ENCODE measurements around the gene ACTN1.
A peak's percentile ranks its signal among the peaks of the same experiment; 100 is the strongest.

The ACTN1 gene

DNA sequence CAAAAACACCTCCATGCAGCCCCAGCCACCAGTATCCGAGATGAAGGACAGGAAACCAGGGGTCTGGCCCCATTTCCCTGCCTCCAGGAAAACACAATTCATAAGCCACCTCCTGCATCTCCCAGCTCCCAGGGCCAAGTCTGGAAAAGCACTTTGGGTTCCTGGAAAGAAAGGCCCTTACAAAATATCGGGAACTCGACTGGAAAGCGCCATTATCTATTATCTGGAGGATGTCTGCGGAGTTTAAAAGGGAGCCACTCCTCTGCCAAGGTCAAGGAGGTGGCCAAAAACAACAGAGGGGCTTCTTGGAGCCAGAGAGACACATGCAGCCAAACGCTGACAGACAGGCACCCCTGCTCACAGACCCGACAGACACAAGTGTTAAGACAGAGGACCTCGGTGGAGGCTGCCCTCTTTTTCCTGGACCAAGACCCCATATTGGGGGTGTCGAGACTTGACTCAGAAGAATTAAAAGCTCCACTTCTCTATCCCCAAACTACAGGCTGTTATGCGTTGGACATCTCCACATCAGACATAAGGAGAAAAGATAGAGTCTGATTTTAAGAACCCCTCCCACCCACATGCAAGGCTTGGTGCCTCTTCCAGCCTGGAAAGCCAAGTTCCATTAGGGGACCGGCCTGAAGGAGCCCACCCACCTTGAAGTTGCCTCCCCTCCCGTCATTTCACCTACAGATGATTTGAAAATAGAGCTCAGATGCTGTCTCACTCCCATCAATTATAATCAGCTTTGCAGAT lies 9.6 kb downstream of the ACTN1 start:
- no peak for DNase-seq (ENCODE audit: low spot score)

DNA sequence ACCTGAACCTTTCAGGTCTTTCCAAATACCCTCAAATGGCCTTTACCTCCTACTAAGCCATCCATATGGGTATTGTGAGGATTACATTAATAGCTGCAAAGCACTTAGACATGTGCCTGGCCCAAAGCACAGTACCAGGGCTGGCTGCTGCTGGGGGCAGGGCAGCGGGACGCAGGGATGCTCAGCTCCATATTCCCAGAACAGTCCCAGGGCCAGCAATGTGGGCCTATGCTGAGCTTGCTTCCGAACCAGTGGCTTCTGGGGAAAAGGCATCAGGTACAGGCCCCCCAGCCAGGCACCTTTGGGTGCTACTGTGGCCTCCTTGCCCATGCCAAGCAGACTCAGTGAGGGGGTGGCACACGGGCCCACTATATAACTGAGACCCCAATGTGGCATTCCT lies 10.4 kb downstream of the ACTN1 start:
- no peak for DNase-seq (ENCODE audit: low spot score)

DNA sequence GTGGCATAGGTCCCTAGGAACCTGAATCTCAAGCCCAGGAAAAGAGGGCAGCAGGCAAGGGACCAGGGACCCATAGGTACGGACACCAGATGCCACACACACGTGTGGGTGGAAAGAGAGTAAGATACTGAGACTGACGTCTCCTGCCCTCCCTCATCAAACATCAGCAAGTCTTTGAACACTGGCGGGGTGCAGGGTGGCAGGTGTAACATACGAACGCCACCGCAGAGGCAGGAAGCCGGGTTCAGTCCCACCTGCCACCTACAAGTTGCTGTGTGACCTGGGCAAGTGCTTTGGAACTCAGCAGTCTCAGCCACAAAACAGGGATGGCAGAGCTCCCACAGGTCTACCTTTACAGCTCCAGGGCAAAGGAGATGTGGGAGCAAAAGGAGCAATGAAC lies 11.1 kb downstream of the ACTN1 start:
- DNase-seq (ENCODE audit: low spot score), result no peak

DNA sequence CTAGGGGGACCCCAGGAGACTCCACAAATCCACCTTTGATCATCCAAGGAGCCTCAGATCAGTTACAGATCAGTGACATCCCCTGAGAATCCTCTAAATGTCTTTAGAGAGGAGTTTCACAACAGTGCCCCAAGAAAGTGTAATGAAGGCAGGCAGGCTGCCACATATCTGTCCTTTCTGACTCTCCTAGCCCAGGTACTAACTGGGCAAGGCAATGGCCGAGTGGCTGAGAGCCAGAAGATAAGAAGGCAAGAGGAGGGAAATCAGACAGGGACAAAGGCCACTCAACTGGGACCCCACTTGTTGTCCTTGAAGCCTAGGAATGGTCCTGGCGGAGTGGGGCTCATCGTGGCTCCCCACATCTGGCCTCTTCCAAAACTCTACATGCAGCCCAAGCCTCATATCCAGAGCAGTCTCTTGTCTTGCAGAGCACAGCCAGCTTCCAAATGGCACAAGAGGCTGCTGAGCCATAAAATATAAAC lies 11.6 kb downstream of the ACTN1 start:
- DNase-seq (ENCODE audit: low spot score), result no peak

DNA sequence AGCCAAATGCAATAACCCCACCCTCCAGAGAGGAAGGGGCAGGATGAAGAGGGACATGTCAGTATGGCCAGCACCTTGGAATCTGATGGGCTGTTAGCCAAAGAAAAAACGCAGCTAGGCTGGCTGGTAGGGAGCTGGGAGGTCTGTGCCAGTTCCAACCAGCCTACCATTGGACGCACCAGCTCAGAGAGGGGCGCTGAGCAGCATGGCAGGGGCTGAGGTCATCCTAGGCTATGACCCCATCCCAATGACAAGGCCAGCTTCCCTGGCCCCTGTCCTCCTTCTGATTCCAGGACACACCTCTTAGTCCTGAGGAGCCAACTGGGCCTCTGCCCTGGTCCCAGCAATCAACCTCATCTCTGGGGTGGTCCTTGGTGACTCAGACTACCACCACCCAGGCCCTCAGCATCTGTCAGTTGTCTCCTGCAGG lies 12.2 kb downstream of the ACTN1 start:
- no peak for DNase-seq (ENCODE audit: low spot score)

DNA sequence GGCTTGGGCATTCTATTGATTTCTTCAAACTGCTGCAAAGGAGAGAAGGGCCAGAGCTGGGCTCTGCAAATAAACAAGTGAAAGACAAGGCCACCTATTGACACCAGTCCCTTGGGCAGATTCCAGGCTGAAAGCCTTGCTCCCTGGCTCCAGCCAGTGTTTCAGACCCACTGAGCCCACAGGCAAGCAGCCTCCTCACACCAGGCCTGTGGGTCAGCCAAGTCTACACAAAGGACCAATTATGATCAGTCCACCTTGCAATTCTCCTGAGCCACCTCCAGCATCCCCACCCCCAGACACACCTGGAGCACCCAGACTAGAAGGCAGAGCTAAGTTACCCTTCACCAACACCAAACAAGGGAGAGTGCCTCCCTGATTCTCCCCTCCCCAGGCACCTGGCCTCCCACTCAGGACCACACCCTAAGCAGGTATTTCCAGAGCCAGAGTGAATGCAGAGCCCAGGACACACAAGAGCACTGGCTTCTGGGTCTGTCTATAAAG lies 13.8 kb downstream of the ACTN1 start:
- no peak for DNase-seq (ENCODE audit: low spot score)

DNA sequence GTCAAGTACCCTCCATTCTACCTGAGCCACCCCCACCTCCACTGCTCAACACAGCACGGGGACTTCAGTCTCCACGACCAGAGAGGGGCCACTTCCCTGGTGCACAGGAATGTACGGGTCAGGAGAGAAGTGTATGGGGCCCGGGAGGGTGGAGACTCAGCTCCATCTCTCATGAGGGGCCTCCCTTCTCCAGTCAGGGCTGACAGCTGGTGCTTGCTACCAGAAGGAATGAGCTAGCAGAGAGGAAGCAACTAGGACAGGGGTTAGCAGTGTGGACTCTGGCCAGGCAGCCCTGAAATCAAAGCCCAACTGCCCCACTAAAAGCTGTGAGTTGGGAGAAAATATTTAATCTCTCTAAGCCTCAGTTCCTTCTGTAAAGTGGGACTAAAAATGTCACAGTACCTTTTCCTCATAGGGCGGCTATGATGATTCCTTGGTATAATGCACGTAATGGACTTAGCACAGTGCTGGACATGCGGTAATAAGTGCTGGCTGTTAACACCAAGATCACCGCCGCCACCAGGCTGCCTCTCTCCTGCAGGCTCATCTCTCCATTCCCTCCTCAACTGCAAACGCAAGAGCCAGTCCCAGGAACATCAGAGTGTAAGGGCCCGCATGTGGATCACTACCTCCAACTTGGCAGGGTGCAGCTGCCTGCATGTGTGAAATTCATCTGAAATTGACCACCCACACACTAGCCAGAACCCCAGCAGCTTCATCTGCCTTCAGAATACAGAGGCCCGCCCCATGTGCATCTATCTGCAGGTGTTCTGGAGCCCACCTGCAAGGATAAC lies 14.6 kb downstream of the ACTN1 start:
- no peak for DNase-seq (ENCODE audit: low spot score)

DNA sequence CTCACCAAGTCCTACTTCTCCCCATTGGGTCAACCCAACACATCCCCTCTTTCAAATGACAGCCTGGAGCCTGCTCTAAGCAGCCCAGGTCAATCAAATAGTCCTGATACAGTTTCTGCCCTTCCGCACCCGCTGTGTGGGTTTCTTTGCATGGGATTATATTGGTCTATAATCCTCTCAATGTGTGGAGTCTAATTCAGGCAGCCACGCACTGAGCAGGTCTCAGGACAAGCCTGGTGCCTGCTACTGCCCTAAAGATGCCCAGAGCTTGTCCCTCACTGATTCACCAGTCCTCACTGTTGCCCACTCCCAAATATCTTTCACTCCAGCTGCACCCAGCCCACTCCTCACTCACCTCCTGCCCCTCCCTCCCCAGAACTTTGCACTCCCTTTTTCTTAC lies 16.4 kb downstream of the ACTN1 start:
- DNase-seq (ENCODE audit: low spot score), result no peak

DNA sequence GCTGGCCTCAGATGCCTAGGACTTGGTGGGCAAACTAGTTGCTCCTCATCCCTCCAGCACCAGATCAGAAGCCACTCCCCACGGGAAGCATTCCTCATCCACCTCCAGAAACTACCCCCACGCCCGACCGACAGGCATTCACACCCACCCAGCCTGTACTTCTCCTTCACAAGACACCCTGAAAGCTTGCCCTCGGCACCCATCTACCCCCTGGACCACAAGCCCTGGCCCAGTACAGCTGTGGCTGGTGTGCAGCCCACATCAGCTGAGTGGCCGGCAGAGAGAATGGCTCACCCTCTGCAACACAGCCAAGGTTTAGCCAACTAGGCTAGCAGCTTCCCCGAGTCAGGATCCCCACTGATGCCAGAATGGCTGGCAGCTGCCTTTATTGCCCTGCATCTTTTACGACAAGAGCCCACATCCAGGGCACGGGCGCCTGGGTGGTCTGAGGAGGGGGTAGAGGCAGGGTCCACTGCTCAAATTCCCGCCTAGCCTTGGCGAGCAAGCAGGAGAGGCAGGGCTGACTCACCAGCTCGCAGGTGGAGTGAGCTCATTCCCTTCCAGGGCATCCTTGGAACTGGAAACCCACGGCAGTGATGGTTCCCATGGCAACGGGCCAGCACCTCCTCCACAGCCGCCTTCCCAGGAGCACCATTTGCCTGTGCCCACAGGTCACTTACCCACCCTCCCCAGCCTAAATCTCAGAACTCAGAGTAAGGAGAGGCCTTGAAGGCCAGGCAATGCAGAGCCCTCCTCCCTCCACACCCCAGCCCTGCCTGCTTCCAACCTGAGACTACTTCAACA lies 17.1 kb downstream of the ACTN1 start:
- peak; percentile 53 for DNase-seq (ENCODE audit: low spot score)

DNA sequence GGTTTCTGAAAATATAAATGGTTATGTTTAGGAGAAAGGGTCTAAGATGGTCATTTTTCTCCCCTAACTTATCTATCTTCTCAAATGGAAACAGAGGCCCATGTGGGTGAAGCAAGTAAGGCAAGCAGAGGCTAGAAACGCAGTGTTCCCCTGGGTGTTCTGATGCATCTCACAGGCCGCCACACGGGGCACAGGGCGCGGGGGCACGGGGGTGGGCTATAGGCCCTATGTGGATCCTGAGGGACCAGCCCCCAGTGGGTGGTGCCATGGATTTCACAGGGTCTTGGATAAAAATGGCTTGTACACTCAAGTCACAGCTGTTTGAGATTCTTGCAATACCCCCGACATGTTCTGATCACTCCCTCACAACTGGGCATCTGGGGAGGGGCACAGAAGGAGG lies 17.7 kb downstream of the ACTN1 start:
- no peak for DNase-seq (ENCODE audit: low spot score)

DNA sequence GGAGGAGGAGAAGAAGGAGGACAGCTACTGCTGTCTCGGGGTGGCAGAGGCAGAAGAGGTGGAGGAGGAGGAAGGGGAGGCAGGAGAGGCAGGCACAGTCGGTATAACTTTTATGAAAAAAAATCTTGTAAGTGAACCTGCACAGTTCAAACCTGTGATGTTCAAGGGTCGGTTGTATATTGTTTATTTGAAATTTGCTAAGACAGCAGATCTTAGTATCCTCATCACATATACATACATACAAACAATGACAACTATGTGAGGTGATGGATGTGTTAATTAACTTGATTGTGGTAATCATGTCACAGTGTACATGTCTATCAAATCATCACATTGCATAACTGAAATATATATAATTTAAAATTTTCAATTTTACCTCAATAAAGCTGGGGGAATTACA lies 19.0 kb downstream of the ACTN1 start:
- DNase-seq (ENCODE audit: low spot score), result no peak

DNA sequence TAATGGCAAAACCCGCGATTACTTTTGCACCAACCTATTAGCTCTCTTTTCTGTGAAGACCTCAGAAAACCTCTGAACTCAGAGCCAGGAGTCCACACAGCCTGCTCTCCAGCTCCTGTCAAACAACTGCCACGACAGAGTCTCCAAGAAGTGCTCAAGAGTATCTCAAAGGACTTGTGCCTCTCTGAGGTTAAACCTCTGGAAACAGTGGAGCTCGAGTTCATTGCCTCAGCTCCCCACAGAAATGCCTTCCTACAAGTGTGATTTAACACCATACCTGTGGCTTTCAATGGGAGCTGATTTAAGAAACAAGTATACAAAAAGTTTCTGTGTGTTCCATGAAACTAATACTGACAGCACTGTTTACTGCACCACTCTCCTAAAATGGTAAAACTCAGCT lies 20.1 kb downstream of the ACTN1 start:
- DNase-seq (ENCODE audit: low spot score), result no peak

DNA sequence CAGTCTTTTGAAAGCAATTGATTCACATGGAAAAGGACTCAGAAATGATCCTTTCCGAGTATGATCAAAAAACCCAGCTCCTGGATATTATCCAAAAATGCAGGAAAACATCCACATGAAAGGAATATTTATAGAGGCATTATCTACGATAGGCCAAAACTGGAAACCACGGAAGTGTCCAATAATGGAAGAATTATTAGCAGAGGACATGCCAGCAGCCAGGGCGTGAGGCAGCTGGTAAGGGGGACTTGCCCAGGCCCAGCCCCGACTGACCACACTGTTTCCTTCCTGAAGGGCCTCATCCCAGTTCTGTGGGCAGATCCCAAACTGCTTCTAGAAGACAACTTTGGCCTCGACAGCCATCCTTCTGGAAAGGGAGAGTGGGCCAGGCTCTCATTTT lies 20.5 kb downstream of the ACTN1 start:
- no peak for DNase-seq (ENCODE audit: low spot score)

DNA sequence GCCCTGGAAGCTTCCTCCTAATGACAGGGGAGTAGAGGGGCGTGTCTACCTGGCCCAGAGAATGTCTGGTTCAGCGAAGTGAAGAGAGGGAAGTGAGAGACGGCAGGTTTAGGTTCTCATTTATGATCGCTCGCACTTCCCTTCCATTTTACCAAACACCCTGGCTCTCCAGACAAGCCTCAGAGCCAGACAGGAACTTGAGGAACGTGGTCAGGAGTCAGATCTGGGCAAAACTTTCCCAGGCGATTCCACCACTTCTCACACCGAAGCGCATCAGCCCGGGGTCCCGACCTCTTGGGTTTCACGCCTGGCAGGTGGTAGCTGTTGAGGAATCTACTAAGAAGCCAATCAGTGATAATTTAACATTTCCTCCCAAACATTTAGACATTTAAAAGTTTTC lies 21.3 kb downstream of the ACTN1 start:
- DNase-seq (ENCODE audit: low spot score), result no peak

DNA sequence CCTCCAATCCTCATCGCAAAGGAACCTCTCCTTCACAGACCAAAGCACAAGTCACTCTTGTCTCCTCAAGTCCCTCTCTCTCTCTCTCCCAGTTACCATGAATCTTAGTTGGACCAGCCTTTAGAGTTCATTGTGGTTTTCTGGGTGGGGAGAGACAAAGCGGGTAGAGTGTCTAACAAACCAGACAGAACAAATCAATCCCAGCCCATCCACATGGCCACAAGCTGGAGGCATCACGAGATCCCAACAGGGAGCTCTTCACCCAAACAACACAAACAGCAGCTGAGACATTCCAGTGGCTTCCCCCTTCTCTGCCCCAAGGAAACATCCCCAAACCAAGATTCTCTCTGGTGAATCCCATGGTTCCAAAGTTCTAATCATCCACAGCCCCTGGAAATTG lies 22.4 kb downstream of the ACTN1 start:
- DNase-seq (ENCODE audit: low spot score), result no peak

DNA sequence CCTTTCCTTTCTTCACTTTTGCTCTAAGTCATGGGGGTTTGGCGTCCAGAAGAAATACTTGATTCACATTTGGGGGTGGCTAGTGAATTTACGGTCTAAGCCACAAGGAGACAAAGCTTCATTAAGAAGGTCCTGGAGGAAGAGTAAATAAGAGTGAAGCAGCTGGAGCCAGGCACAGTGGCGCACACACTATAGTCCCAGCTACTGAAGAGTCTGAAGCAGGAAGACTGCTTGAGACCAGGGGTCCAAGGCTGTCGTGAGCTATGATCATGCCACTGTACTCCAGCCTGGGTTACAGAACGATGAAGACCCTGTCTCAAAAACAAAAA lies 23.3 kb downstream of the ACTN1 start:
- no peak for DNase-seq (ENCODE audit: low spot score)

DNA sequence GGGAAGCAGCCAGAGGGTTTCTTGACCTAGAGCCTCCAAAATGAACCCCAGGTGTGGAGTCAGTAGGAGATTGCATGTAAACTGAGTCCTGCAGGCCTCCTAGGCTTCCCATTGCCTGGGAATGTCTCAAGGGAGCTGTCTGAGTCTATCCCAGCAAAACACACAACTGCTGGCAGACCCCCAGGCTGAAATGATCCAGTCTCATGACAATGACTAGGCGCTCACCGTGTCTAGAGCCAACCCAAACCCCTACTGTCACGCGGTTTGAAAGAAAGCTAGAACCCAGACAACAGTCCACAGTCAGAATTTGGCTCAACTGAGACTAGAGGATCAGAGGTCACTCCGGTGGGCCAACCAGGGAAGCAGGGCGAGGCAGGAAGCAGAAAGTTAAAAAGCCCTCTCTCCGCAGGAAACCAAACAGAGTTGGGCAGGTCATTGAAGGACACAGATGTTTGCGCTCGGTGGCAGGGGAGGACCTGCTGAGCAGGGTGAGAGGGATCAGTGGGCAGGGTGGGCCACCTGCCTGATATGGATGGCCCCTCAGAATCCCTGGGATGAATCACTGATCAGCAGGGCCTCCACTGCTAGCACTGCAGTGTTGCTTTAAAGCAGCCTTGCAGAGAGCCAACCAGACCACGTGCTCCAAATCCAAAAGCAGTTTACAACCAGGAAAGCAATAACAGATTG lies 23.8 kb downstream of the ACTN1 start:
- DNase-seq (ENCODE audit: low spot score), result peak; percentile 60

DNA sequence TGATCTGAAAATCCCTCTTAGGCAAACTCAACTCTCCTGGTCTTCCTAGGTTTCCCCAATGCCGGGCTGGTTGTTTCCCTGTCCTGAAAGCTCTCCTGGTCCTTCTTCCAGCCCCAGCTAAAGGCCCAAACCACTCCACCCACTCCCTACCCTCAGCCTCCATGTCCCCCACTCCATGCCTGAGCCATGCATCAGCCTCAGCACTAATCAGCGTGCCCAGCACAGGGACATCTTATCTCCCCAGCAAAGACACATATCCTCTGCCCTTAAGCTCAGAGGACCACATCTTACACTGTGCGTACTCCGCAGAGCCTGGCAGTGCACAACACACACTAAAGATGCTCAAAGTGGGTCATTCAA lies 25.9 kb downstream of the ACTN1 start:
- DNase-seq (ENCODE audit: low spot score), result no peak

DNA sequence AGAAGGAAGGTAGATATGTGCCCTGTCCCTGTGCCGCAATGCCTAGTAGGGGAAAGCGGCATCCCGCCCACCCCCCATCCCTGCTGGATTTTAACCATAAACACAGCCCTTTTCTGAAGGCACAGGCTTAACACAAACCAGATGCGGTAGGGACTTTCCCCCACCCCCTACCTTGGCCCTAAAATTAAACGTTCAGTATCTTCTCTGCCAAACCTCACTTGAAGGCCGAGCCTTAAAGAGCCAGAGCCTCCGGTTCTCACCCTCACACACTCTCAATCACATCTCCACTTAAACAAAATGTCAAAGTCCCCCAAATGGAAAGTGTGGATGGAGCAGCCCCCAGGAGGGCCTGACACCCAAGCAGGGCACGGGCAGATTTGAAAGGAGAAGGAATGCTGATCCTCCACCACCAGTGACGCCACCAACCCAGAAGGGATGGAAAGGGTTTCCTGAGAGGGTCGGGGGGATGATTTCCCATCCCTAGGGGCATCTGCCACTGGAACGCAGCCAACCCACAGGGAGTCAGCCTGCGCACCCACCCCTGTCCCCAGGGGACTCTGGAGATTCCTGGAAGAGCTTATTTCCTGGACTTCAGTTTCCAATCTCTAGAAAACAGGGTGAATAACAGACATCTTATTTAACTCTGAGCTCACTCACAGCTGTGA lies 26.4 kb downstream of the ACTN1 start:
- DNase-seq (ENCODE audit: low spot score), result no peak

DNA sequence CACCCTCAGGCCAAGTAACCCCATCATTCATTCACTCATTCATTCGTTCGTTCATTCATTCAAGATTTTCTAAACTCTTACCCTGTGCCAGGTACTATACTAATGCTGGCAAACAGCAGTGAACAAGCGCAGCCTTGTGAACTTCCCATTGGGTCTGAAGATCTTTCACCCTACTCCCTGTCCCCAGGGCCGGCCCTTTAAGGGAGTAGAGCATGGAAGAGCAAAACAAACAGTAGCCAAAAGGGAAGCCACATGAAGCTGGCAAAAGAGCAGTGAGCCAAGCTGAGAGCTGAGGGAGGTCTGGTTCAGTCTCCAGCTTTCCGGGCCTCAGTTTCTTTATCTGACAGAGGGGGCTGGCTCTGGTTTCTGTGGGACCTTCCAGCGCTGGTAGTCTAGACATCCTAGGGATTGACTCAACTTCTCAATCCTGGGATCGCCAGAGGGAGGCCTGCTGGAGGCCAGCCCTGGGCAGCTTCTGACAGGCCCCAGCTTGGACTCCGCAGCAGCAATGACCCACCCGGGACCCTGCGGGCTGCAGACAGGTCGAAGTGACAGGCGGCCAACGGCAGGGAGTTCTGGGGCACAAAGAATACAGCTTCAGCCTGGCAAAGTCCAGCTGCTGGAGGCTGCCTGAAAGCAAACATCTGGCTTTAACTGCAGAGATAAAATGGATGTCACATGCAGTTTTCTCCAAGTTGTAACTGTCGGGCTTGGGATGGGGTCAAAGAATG lies 27.1 kb downstream of the ACTN1 start:
- DNase-seq (ENCODE audit: low spot score), result no peak

Measured in Ammon's horn (tissue), 1 donor.